HG03045 (cell line): ENCODE measurements around the gene ZNF688.
"Not testable (repeated sequence)": the region's sequence is repeated elsewhere in the genome, so short reads cannot be mapped to it uniquely, and the experiment has no call there.

Source experiments
- ATAC-seq: cut with Tn5 transposase; IDR thresholded peaks from one replicate; pipeline ENCODE4 v1.9.1; 2021; ENCODE audit warnings: mild to moderate bottlenecking, moderate library complexity; ENCODE audit not compliant: unreplicated experiment

Gene ZNF688

DNA sequence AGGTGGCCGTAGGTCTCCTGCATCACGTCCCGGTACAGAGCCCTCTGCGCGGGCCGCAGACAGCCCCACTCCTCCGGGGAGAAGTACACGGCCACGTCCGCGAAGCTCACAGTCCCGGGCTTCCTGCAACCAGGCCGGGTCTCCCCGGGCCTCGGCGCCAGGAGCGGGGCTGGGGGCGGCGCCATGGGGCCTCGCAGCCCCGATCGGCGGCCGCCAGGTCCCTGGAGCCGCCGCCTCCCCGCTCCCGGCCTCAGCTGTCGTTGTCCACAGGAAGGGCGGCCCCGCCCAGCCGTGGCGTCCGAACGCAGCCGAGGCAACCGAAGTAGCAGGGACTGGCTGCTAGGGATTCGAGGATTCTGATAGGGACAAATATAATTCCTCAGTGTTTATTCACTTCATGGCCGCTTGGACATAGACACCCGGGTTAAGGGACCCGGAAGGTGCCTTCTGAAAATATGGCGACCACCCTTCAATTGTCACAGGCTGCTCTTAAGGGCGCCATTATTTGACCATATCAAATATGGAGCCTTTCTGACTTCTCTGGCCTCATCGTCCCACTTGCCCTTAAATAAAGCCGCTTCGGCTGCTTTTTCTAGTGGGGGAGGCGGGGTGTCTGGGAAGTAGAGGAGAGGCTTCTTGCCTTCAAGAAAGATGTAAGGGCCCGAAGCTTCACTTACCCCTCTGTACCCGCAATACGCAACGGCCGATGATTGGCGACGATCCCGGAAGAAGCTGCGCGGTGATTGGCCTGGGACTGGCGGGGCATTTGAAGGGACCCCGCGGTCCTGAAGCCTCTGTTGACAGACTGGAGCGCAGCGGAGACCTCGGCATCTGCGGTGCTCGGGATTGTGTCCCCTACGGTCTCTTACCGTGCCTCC, at the start of gene ZNF688:
ZNF688 (minus strand) TSS at position 270 of the 878 bp plus-strand sequence; CDS start at position 185, 85 bp downstream.
- ATAC-seq: peak; percentile 84

DNA sequence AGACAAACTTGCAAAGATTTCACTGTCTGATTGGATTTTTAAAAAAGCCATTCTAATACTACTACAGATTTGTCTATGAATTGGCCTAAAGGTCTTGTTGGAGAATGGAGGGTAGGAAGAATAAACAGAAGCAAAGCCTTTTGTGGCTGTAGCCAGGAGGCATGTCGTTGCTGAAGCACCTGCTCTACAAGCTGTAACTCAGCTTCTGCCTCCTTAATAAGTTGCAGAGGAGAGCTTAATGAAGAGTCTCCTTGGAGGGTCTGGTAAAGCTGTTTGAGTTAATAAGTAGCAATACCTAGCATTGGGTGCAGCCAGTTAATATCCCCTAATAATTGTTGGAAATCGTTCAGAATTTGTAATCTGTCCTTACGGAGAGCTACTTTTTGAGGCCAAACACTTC, 48.7 kb upstream of the ZNF688 start:
- ATAC-seq: no peak

DNA sequence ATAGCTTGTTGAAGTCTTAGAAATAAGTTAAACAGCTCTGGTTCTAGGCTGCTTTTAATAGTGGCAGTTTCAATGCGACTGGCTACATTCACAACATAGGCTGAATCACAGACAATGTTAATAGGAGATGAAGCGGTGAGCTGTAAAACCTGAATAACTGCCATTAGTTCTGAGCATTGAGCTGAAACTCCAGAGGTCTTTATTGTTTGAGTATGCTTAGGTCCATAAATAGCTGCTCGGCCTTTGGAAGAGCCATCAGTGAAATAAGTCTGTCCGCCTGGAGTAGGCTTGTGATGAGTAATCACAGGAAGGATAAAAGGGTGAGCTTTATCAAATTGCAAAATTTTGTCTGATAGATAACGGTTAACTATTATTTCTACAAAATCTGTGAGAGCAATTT, 48.1 kb upstream of the ZNF688 start:
- no peak for ATAC-seq

DNA sequence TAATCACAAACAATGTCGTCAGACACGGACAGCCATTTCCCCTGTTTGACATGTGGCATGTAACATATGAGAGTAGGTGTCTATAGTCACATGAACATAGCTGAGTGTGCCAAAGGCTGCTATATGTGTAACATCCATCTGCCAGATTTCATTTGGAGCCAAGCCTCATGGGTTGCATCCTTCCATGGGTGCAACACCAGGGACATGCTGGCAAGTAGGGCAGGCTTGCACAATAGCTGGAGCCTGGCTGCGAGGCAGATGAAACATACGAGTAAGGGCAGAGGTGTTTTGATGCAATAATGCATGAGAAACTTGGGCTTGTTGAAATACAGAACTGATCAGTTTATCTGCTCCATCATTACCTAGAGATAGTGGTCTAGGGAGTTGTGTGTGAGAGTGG, 47.7 kb upstream of the ZNF688 start:
- ATAC-seq: no peak

DNA sequence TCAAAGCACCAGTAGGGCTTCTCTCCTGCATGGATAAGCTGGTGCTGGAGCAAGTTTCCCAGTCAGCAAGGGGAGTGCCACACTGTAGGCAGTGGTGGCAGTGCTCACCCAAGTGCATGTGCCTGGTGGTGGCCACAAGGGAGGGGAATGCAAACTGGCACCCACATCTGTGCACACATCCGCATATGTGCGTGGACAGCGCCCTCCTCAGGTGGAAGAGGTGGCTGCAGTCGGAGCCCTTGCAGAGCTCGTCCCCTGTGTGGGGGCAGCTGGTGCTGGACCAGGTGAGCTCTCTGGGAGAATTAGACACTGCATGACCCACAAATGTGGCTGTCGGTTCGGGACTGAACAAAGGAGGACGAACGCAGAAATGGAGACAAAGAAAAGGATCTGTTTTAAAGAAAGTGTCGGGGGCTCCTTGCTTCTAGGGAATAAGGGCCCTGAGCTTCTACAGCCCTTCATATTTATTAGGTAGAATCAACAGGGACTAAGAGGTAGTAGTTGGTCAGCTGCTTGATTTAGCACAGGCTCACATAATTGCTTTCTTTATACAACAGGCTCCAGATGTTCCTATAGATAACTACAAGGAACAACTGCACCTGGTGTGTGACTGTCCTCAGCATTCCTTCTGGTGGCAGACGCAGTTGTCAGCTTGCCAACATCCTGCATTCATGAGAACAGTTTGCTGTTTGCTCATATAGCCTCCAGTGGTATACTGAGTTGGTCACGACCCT, 44.0 kb upstream of the ZNF688 start:
- ATAC-seq: no peak

DNA sequence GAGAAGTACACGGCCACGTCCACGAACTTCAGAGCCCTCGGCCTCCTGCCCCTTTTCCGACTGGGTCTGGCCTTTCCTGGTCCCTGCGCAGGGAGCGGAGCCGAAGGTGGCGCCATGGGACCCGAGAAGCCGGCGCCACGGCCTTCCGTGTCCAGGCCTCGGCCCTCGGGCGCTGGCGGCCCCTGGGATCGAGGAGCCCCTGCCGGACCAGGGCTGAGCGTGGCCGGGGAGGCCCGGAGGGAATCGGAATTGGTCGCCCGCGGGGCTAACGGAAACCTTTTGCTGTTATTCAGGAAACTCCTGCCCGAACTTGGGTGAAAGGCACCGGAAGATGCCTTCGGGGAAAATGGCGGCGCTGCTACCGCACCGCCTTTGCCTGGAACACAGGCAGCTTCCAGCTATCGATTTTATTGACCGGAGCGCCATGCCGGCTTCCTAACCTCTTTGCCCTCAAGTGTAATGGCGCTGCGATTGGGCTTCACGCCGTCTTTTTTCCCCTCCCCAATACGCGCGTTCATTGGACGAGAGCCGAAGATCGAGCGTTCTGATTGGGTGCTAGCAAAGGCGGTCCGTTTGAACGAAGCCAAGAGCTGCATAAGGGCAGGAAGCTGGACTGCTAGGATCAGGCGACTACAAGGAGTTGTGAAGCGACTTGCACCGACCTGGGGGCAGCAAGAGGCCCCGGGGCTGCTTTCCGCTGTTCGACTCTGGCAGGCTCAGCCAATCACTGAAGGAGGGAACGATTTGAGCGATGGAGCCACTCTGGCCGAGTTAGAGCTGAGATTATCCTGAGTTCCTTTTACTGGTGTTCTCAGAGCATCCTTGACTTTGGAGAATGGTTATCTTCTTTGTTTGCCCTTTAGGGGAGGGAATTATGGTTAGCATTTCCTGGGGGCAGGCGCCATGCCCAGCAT, 38.7 kb upstream of the ZNF688 start, which contains the start of gene ZNF689:
ZNF689 (minus strand) TSS at position 464 of the 914 bp plus-strand sequence; CDS start at position 116, 348 bp downstream.
- ATAC-seq: peak; percentile 86

DNA sequence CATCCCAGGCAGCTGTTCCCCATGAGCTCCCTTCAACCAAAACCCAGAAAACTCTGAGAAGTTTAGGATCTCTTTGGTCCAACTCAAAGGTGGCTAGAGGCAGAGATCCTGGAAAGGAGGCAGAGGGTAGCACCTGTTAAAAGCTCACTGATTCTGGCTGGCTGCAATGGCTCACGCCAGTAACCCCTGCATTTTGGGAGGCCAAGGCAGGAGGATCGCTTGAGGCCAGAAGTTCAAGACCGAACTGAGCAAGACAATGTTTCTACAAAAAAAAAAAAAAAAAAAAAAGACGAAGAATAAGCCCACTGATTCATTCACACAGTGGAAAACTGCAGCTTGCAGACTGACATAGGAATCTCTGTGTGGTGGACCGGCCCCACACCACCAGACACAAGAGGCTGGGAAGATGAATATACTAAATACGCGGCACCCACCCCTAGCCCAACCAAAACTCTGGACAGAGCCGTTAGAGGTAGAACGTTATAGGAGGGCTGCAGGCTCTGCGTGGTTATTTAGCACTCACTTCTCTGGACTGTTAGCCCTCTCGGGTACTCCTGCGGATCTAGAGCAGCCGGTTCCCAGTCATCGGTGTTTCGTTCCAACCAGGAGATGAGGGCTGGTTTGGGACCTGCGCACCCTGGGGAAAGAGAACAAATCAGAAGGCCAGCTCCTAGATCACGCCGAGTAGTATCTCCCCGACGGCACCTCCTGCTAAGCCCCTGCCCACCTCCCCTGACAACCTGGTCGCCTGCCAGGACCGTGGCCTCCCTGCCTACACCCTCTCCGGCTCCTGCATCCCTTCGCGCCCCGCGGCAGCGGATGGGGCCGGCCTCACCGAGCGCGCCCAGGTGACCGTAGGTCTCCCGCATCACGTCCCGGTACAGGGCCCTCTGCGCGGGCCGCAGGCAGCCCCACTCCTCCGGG, 37.8 kb upstream of the ZNF688 start:
- peak; percentile 28 for ATAC-seq

DNA sequence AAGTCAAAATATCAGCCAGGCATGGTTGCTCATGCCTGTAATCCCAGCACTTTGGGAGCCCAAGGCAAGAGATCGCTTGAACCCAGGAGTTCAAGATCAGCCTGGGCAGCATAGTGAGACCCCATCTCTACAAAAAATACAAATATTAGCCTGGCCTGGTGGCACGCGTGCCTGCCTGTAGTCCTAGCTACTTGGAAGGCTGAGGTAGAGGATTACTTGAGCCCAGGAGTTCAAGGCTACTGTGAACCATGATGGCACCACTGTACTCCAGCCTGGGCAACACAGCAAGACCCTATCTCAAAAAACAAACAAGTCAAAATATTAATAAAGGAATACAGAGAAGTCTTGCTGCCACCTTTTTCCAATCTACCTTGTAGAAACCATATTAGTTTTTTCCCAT, 34.5 kb upstream of the ZNF688 start:
- no peak for ATAC-seq

DNA sequence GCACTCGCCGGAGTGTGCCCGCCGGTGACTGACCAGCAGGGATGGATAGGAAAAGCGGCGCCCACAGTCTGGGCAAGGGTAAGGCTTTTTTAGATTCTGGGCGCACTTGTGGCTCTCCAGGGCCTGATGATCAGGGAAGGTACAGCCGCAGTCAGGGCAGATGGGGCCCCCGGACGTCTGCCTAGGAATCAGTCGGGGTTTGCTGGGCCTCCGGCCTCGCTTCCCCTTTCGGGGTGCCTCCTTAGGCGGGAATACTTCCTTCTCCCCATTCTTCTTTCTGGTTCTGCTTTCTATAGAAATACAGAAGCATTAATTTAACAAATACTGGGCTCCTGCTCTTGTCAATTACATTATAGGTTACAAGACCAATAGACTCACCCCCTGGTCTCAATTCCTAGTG, 33.6 kb upstream of the ZNF688 start:
- ATAC-seq: no peak

DNA sequence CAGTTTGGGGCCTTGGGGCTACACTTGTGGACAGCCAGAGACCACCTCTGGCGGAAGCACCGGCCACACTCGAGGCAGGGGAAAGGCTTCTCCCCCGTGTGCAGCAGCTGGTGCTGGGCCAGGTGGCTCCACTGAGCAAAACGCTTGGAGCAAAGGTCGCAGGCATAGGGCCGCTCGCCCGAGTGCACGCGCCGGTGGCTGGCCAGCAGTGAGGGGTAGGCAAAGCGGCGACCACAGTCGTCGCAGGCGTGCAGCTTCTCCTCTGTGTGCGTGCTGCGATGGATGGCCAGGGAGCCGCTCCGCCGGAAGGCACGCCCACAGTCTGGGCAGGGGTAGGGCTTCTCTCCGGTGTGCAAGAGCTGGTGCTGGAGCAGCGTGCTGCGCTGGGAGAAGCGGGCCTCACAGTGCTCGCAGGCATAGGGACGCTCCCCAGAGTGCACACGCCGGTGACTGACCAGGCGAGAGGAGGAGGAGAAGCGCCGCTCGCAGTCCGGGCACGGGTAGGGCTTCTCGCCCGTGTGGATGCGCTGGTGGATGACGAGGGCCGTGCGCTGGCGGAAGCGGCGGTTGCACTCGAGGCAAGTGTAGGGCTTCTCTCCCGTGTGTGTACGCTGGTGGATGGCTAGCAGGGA, 32.9 kb upstream of the ZNF688 start:
- ATAC-seq: no peak

DNA sequence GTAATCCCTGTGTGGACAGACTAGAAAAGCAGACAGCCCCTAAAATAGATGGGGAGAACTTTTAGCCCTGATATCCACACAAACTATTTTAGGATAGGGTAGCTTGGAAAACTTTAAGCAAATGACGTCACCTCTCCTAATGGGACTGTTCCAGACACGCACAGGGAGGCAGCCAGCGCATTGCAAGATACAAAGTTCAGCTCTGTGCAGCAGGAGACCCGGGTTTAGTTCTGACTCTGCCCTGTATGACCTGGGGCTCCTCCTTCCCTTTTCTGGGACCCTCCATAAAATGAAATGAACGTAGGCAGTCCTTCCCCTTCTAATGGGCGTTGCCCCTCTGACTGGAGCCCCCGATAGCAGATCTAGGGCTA, 32.4 kb upstream of the ZNF688 start:
- ATAC-seq: no peak

DNA sequence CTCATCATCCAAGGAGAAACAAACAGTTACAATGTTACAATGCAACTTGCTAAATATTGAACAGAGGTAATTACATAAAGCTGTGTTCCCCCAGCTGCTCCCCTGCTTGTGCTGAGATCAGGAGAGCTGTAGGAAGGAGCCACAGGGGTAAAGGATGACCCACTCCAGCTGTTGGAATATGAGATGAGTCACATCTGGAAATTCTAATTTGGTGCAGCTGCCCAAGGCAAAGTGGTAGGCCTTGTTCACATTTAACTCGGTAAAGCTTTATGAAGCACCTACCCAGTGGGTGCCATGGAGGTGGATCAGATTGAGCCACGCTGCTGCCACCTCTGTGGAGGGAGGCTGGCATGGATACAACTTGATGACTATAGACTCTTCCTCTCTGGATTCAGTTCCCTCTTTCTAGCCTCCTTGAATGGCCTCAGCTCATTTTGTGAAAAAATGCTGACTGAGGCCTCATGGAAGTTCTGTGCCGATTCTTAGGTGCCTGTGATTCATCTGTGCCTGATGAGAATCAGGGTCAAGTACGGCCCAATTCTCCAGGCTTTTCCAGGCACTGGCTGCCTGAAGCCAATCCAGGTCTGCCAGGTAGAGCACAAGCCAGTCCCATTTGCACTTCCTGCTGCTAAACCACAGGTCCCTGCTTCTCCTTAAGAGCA, 31.2 kb upstream of the ZNF688 start:
- no peak for ATAC-seq

DNA sequence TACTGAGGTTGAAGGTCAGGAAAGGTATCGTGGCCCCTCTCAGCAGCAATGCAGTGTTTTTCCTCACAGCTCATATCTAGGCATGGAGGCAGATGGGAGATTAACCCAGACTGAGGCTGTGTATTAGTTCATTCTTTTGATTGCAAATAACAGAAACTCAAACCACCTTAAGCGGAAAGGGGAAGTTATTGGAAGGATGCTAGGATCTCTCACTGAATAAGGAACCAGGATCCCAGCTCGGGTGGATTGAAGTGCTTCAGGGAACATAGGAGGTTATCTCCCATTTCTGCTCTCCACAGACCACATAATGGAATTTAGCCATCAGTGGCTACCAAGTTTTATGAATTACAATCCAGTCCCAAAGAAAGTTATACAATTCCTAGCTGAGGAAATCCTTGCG, 30.5 kb upstream of the ZNF688 start:
- no peak for ATAC-seq

DNA sequence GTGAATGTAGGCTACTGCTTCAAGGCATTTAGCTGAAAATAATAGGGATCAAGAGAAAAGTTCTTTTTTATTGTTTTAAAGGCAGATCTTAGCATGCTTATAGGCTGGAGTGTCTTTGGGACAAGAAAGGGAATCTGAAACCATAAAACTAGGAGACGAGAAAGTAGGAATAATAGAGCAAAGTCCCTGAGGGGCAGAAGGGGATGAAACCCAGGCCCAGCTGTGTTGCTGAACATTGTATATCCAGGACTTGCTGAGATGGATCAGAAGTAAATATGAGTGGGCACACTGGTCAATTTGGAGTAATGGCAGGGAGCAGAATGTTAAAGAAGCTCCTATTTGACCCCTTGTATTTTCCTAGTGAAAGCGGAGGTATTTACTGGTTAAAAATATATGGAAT, 29.4 kb upstream of the ZNF688 start:
- ATAC-seq: no peak

DNA sequence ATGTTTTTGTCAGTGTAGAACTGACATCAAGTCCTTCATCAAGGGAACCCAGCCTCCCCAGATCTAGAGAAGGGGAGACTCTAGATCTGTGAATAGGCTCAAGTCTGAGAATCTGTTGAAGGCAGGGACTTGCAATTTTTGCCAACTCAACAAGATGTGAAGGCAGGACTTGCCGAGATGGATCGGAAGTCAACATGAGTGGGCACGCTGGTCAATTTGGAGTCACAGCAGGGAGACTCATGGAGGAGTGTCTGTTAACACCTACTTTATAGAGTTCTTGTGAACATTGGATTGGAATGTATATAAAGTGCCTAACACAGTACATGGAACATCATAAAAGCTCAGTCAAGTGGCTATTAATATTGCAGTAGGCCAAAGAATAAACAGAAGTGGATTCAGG, 28.7 kb upstream of the ZNF688 start:
- no peak for ATAC-seq

DNA sequence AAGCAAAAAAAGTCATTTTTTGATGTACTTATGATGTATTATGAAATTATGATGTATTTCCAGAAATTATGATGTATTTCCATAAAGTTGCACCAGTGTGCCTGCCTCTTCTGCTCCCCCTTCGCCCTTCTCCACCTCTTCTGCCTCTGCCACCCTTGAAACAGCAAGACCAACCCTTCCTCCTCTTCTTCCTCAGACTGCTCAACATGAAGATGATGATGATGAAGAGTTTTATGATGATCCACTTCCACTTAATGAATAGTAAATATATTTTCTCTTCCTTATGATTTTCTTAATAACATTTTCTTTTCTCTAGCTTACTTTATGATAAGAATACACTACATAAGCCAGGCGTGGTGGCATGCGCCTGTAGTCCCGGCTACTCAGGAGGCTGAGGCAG, 21.4 kb upstream of the ZNF688 start:
- no peak for ATAC-seq

DNA sequence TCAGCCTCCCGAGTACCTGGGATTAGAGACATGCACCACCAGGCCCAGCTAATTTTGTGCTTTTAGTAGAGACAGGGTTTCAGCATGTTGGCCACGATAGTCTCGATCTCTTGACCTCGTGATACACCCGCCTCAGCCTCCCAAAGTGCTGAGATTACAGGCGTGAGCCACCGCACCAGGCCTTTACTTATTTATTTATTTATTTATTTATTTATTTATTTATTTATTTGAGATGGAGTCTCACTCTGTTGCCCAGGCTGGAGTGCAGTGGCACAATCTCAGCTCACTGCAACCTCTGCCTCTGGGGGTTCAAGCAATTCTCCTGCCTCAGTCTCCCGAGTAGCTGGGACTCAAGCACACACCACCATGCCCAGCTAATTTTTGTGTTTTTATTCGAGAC, 19.4 kb upstream of the ZNF688 start:
- not testable (repeated sequence) for ATAC-seq

DNA sequence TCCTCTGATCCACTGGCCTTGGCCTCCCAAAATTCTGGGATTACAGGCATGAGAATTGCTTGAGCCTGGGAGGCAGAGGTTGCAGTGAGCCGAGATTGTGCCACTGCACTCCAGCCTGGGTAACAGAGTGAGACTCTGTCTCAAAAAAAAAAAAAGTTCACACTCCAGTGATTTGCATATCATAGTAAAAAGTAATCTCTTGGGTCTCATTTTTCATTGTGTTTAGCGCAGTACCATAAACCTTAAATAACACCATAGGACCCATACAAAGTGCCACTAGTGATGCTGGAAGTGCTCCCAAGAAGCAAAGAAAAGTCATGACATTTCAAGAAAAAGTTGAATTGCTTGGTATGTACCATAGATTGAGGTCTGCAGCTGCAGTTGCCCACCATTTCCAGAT, 18.1 kb upstream of the ZNF688 start:
- not testable (repeated sequence) for ATAC-seq

DNA sequence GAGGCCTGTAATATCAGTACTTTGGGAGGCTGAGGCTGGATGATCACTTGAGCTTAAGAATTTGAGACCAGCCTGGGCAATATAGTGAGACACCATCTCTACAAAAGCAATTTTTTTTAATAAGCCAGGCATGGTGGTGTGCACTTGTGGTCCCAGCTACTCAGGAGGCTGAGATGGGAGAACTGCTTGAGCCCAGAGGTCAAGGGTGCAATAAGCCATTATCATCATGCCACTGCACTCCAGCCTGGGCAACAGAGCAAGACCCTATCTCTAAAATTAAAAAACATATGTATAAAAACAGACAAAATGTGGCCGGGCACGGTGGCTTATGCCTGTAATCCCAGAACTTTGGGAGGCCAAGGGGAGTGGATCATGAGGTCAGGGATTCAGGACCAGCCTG, 17.1 kb upstream of the ZNF688 start:
- ATAC-seq: no peak
